BJ (cell line): ENCODE measurements around the gene SPAG16. TPM values are rescaled to one million over a fixed set of nuclear protein-coding genes. Genes with fewer than 3 reads are reported as not detected.

ENCODE experiments used
- CTCF ChIA-PET: fragments of 350-600 bp; formaldehyde crosslinking; extraction: SDS; loops from one replicate; lab custom pipeline; 2021; ENCODE audit warnings: antibody characterized with exemption, inconsistent platforms; lab: Yijun Ruan, JAX
- POLR2A ChIA-PET: fragments of 300-600 bp; sonication (Branson Sonifier 250); formaldehyde crosslinking; extraction: SDS; loops from one replicate; lab custom pipeline; 2021; ENCODE audit warnings: antibody characterized with exemption; lab: Charles Lee
- DNase-seq: peaks from one replicate; pipeline ENCODE4 v3.0.0-alpha.2; 2011; ENCODE audit warnings: low read depth
- H3K27me3 ChIP-seq: 2 replicates; pipeline ENCODE4 v1.6.0; 2011; ENCODE audit warnings: low read length; ENCODE audit not compliant: control insufficient read depth, insufficient read depth
- H3K36me3 ChIP-seq: 2 replicates; pipeline ENCODE4 v1.5.1; 2011; ENCODE audit warnings: low read length; ENCODE audit not compliant: control insufficient read depth, insufficient read depth
- H3K4me3 ChIP-seq: 2 replicates; pipeline ENCODE4 v1.5.1; 2011; ENCODE audit warnings: low read depth, mild to moderate bottlenecking, control low read depth, low read length
- polyA plus RNA-seq: library from polyadenylated mRNA; depleted of rRNA; stranded (reverse); fragments of >200 nt; gene quantifications from 2 replicates; pipeline ENCODE4 v1.2.3, GENCODE V29; 2011
- TF ChIP-seq, protein P1 (sequence below): IDR thresholded peaks from 2 replicates; pipeline ENCODE4 v1.5.1; 2011; ENCODE audit warnings: low read depth, mild to moderate bottlenecking, control low read depth, inconsistent platforms, low read length, moderate library complexity; ENCODE audit not compliant: insufficient read depth

Gene SPAG16
- polyA plus RNA-seq, 1 experiment = 11.0 TPM

DNA sequence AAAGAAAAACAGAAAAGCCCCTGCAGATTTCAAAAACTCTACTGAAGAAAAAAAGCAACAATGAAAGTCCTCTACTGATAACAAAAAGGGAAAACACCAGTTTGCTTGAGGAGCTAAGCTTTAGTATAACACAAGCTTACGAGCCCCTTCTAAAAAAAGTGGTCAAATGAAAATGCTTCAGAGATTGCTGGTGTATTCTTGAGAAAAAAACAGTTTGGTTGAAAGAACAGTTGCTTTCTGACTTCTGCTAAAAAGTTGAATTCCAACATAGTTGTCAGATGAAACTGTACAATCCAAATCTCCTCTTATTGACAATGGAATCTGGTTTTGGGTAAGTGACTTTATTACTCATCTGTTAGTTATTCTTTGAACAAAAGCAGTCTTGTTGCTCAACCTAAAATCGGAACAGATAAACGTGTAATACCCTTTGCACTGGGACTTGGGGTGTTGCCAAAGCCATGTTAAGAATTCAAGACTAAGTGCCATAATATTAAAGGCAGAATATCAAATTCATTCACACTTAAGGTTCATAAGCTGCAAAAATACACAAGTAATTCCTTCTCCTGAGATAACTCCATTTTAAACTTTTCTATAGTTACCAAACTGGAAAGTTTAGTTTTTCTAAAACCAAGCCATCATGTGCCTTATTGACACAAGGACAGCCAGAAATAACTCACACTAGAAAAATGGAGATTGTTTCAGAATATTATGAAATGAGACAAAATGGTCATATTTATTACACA lies 45.3 kb upstream of the SPAG16 start:
- H3K36me3 ChIP-seq = no peaks in the 10 kb centered on the region
- CTCF ChIA-PET = interaction anchor here (1.3 kb wide), 1 partner anchor 461 kb away, joined by 5 read pairs; no protein-coding TSS in a partner anchor
- TF ChIP-seq, protein P1, sequence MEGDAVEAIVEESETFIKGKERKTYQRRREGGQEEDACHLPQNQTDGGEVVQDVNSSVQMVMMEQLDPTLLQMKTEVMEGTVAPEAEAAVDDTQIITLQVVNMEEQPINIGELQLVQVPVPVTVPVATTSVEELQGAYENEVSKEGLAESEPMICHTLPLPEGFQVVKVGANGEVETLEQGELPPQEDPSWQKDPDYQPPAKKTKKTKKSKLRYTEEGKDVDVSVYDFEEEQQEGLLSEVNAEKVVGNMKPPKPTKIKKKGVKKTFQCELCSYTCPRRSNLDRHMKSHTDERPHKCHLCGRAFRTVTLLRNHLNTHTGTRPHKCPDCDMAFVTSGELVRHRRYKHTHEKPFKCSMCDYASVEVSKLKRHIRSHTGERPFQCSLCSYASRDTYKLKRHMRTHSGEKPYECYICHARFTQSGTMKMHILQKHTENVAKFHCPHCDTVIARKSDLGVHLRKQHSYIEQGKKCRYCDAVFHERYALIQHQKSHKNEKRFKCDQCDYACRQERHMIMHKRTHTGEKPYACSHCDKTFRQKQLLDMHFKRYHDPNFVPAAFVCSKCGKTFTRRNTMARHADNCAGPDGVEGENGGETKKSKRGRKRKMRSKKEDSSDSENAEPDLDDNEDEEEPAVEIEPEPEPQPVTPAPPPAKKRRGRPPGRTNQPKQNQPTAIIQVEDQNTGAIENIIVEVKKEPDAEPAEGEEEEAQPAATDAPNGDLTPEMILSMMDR = no peak
- POLR2A ChIA-PET = interaction anchor here (0.6 kb wide), 1 partner anchor 10 kb away, joined by 4 read pairs; no protein-coding TSS in a partner anchor
- peak; percentile 67 for DNase-seq
- no peaks in the 10 kb centered on the region for H3K27me3 ChIP-seq
- H3K4me3 ChIP-seq = peak overlapping the region; percentile 2; the same call in 1 of the 2 replicates

DNA sequence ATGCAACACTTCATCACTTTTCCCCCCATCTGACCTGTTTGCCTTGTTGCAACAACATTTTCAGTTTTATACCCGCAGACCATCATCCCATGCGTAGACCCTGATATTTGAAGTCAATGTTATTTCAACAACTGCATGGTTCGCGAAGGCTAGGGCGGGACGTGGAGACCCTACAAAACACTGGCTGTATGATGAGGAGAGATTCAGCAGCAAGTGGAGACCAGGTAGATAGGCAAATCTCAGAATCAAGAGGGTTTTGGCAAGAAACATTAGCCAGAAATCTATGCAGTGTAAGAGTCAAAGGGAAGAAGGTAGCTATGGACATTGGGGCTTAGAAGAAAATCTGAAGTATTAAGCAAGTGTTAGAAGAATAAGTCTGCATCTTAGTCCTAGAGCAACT lies 42.4 kb upstream of the SPAG16 start:
- ChIA-PET CTCF (no interaction called here), POLR2A (no interaction called here)
- Histone ChIP-seq H3K36me3 (no peaks in the 10 kb centered on the region), H3K4me3 (no peak overlapping the region), H3K27me3 (no peaks in the 10 kb centered on the region)
- TF ChIP-seq, protein P1 = no peak
- DNase-seq = no peak

DNA sequence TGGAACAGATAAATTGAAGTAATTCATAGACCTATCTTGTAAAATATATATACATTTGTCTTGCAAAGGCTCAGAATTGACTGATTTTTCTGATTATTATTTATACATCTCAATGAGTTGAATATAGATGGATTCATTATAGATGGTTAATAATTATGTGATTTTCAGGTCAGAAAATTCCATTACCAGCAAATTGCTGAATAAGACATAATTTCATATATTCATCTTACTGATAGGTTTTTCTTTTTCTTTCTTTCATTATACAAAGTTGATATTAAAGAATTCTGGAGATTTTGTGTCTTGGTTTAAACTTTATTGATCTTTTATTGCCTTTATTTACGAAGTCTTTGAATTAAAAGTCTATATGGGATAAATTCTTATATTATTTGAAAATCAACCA lies 41.6 kb upstream of the SPAG16 start:
- TF ChIP-seq, protein P1 = no peak
- no peak overlapping the region for H3K4me3 ChIP-seq
- DNase-seq = no peak
- ChIA-PET CTCF (no interaction called here), POLR2A (no interaction called here)
- no peaks in the 10 kb centered on the region for H3K36me3 ChIP-seq
- H3K27me3 ChIP-seq = no peaks in the 10 kb centered on the region

DNA sequence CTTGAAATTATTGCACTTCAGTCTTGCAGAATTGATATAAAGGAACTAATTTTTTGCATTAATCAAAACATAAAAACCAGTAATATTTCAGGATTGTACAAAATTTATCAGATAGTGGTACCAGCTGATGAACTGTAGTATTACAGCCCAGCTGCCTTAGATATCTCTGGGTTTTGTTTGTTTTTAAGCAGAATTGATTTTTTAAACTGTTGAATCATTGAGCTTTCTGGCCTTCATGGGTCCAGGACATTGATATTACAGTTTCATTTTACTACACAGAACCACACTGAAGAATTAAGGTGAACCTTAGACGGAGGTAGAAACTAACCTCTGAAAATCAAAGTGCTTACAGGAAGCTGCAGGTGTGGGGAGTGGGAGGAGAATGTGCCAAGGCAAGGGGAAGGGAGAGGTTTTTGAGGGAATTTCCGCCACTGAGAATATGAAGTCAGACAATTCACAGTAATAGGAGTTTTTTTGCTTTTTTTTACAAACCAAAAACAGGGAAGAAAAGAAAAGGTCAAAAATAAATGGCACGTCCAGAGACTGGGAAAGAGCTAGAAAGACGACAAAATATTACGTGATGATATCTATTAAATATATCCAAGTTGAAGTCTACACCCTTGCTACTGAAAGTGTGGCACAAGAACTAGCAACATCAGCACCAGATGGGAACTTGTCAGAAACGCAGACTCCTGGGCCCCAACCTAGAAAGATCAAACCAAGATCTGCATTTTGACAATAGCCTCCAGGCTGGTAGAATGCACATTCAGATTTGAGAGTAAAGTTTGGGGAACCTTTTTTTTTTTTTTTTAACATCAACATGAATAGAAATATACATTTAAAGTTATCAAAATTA lies 40.8 kb upstream of the SPAG16 start:
- DNase-seq = no peak
- Histone ChIP-seq H3K27me3 (no peaks in the 10 kb centered on the region), H3K4me3 (no peak overlapping the region), H3K36me3 (no peaks in the 10 kb centered on the region)
- TF ChIP-seq, protein P1 = no peak
- ChIA-PET POLR2A (no interaction called here), CTCF (interaction anchor here (0.7 kb wide), 1 partner anchor 13 kb away, joined by 5 read pairs; no protein-coding TSS in a partner anchor)
